NCI-H128 (cell line): Measurements from ENCODE around the gene CD300C.
"Not testable (repeated sequence)": the region's sequence is repeated elsewhere in the genome, so short reads cannot be mapped to it uniquely, and the experiment has no call there.

Experiments
- DNase-seq: peaks from one replicate; lab custom pipeline; 2025; ENCODE audit not compliant: unreplicated experiment; lab: John Stamatoyannopoulos, UW

The CD300C gene

GRCh38 chr17:74536890-74537289 lies 9.0 kb downstream of the CD300C start:
- DNase-seq = no peak

- DNase-seq = no peak
Measured at GRCh38 chr17:74532115-74532514, 13.8 kb downstream of the CD300C start.

GRCh38 chr17:74531231-74531761 lies 14.6 kb downstream of the CD300C start, which contains the start of gene CD300LB:
TSS of gene CD300LB (minus strand) at chr17:74531475. CDS start at chr17:74531350, 125 bp downstream.
- DNase-seq = no peak

DNA sequence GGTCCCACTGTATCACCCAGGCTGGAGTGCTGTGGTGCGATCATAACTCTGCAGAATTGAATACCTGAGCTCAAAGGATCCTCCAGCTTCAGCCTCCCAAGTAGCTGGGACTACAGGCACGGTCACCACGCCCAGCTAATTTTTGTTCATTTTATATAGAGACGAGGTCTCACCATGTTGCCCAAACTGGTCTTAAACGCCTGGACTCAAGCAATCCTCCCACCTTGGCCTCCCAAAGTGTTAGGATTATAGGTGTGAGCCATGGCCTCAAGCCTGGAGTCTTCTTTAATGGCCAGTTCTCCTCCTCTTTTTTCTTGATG lies 15.1 kb downstream of the CD300C start:
- DNase-seq = no peak

DNA sequence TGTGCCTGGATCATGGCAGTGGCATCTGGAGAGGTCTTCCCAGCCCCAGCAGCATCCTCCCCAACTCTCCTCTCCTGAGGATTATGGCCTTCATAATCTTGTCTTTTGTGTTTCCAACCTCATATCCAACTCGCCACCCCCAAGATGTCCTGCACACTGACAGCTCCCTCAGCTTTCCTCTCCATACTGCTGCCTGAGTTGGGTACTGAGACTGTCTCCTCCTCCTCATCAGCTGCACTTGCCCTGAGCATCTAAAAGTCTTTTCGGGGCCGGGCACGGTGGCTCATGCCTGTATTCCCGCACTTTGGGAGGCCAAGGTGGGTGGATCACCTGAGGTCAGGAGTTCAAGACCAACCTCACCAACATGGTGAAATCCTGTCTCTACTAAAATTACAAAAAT lies 16.7 kb downstream of the CD300C start:
- no peak for DNase-seq

DNA sequence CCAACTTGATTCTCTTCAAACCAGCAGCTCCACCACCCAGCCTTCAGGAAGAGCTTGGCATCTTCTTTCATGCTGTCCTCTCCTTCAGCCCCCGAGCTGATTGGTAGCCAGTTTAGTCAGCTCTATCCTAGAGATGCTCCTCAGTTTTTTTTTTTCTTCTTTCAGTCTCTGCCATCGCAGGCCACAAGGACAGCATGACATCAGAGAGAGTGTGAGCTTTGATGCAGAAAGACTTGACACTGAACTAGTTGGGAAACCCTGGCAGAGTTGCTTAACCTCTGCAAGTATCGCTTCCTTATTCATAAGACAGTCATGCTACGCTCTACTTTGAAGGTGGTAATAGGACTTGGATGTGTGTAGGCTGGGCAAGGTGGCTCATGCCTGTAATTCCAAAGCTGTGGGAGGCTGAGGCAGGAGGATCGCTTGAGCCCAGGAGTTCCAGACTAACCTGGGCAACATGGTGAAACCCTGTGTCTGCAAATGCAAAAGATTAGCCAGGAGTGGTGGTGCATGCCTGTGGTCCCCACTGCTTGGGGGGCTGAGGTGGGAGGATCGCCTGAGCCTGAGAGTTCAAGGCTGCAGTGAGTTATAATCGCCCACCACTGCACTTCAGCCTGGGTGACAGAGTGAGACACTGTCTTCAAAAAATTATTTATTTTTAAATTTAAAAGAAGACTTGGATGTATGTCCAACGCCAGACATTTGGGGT lies 17.3 kb downstream of the CD300C start:
- no peak for DNase-seq

DNA sequence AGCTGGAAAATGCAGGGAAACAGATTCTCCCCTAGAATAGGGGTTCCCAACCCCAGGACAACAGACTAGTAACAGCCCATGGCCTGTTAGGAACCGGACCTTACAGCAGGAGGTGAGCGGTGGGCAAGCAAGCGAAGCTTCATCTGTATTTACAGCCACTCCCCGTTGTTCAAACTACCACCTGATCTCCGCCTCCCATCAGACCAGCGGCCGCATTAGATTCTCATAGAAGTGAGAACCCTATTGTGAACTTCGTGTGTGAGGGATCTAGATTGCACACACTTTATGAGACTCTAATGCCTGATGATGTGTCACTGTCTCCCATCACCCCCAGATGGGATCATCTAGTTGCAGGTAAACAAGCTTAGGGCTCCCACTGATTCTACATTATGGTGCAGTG lies 18.2 kb downstream of the CD300C start:
- DNase-seq = no peak

DNA sequence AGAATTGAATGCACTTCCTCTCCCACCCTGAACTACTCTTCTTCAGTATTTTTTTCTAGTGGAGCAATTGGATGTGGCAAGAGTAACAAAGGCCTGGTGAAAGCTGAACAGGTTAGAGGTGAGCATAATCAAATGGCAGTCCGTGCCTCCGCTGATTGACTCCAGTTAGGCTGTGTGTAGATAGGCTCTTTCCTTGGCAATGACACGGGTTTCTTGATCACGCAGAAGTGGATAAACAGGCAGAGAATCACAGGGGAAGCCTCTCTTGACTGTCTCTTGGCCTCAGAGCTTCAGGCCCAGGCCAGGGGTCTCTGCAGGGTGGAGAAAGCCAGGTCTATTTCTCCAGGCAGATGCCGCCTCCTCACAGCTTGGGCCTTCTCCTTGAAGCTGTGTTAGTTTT lies 18.8 kb downstream of the CD300C start:
- DNase-seq = no peak

DNA sequence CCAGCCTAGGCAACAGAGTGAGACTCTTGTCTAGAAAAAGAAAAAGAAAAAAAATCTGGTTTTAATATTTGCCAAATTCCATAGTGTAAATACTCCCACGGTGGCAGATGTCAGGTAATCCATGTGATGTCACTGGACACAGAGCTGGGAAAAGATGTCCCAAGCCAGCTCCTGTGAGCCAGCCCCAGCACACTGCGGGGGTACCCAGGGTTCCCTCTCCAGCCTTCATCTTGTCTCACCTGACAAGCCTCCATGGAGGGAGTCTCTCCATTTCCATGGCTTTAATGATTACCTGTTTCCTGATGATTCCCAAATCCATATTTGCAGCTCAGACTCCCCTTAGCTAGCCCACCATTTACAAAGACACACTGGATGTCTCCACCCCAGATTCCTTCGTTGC lies 19.2 kb downstream of the CD300C start:
- DNase-seq = no peak

DNA sequence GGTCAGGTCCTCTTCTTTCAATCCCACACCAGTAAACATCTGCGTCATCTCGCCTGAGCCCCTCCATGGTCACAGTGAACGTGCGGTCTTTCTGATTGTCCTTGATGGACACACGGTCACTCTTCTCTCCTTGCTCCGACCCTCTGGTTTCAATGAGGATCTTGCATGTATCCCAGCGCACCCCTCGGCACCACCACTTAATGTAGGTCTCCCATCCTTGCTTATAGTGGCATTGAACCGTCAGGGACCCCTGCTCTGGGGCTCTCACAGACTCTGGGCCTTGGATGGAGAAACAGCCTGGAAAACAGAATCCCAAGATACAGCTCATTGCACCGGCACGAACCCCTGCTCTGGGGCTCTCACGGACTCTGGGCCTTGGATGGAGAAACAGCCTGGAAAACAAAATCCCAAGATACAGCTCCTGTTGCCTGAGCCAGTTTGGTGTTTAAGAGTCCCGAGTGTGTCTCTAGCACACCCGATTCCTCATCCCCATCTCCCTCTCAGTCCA lies 20.1 kb downstream of the CD300C start:
- no peak for DNase-seq

- DNase-seq = no peak
Measured at GRCh38 chr17:74525465-74525725, 20.5 kb downstream of the CD300C start.

DNA sequence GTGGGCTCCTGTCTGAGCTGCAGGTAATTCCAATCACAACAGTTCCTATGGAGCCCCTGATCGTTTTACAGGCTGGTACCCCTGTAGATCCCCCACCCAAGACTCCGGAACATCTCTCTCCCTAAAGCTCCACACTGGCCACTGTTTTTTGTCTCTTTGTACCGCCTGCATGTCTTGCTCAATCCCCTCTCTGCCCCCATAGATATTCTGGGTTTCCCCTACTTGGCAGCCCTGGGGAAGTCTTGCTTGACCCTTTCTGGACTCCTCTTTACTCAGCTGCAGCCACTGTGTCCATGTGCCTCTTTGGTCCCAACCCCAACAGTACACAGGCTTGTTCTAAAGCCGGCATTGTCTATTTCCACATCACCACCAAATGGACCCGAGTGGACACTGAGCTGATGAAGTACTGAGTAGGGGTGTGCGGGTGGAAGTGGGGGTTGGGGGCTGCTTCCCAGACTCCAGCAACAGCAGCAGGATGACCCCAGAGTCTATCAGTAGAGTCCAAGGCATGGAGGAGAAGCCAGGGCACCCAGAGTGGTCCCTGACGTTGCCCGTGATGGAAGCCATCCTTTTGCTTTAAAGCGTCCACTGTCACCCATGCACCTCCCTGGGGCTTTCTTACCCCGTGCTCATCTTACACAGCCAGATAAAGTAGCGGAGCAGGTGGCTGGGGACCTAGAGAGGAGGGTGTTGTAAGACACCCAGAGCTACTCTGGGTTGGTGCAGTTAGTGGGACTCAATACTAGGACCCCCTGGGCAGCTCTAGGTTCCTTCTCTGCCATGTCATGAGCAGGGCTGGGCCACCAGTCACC lies 21.1 kb downstream of the CD300C start:
- DNase-seq = no peak

GRCh38 chr17:74523308-74523707 lies 22.6 kb downstream of the CD300C start:
- no peak for DNase-seq

DNA sequence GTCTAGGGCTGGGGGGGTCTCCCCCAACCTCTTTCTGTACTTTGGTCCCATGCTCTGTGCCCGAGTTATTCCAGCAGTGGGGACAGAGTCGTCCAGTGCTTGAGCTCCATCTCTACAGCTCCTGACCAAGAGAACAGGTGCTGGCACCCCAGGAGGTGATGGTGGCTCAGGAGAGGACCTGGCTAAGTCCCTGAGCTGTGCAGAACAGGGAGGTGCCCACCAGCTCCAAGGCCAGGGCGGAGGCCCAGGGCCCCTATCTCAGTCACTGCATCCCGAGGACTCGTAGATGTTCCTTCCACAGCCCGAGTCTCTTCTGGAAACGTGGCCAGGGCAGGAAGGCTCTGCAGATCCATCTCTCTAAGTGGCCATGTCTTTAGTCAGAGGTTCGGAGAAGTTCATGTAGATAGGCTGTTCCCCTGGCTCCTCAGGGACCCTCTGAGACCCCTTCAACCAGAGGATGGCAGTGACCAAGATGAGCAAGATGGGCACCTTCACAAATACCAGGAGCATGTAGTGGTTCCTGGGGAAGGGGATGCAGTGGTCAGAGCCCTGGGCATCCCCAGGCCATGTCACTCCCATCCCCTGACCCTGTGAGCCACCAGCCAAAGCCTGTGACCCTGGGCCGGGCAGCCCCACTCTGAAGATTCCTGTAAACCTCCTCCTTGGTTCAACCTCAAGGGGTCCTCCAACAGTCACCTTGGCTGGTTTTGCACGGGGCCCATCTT lies 23.4 kb downstream of the CD300C start:
- DNase-seq = no peak

- DNase-seq = no peak
Measured at GRCh38 chr17:74521701-74522201, 24.2 kb downstream of the CD300C start.

GRCh38 chr17:74520790-74521480 lies 25.0 kb downstream of the CD300C start:
- no peak for DNase-seq

DNA sequence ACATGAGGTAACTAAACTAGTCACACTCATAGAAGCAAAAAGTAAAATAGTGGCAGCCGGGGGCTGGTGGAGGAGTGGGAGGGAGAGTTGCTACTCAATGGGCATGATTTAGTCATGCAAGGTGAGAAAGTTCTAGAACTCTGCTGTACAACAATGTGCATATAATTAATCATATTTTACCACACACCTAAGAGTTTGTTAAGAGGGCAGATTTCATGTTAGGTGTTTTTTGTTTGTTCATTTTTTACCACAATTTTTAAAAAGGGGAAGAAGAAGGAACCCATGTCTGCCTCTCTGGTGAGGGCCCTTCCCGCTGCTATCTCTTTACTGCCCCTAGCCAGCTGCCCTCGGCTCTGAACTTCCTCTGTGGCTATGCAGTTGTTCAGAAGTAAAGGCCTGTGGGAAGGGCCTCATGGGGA lies 25.9 kb downstream of the CD300C start:
- no peak for DNase-seq

- not testable (repeated sequence) for DNase-seq
Measured at GRCh38 chr17:74518413-74518981, 27.4 kb downstream of the CD300C start.

GRCh38 chr17:74516561-74517328 lies 29.2 kb downstream of the CD300C start:
- DNase-seq = no peak

DNA sequence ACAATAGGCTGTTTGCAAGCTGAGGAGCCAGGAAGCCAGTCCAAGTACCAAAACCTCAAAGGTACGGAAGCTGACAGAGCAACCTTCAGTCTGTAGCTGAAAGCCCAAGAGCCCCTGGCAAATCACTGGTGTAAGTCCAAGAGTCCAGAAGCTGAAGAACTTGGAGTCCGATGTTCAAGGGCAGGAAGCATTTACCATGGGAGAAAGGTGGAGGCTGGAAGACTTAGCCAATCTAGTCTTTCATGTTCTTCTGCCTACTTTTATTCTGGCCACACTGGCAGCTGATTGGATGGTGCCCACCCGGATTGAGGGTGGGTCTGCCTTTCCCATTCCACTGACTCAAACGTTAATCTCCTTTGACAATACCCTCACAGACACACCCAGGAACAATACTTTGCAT lies 30.0 kb downstream of the CD300C start:
- DNase-seq = no peak
